ENCODE results near the gene TTC23. TPM values are rescaled to one million over a fixed set of nuclear protein-coding genes. Genes with fewer than 3 reads are reported as not detected.

TTC23 gene
- total RNA-seq, 2 experiments from 2014 or later, result 0.19 to 0.81 TPM

- no peak for ATAC-seq (ENCODE audit: poor library complexity)
- Mint-ChIP-seq H3K27me3 (no peaks in the 10 kb centered on the region), H3K4me3 (no peak overlapping the region), H3K9me3 (no peaks in the 10 kb centered on the region), H3K4me1 (ENCODE audit: low read depth) (peaks cover 28% of the 10 kb centered on the region), H3K36me3 (ENCODE audit: low read depth) (no peaks in the 10 kb centered on the region), H3K27ac (no peak overlapping the region)
- Histone ChIP-seq H3K36me3 (ENCODE audit: insufficient read depth, low read length) (no peaks in the 10 kb centered on the region), H3K27me3 (ENCODE audit: control insufficient read depth in 1 of 2, insufficient read depth in 2 of 2, low read length in 2 of 2) (no peaks in the 10 kb centered on the region), H3K27ac (ENCODE audit: low read depth in 1 of 2, low read length in 2 of 2) (no peak overlapping the region), H3K4me1 (ENCODE audit: insufficient read depth, low read length) (no peaks in the 10 kb centered on the region), H3K4me3 (ENCODE audit: low read length) (no peak overlapping the region), H3K9me3 (ENCODE audit: control insufficient read depth in 1 of 2, insufficient read depth in 1 of 2, low read length in 2 of 2) (no peaks in the 10 kb centered on the region)
- no peak for DNase-seq
- ChIA-PET CTCF (interaction anchor here (1.1 to 1.9 kb wide), 2 partner anchors 9 to 422 kb away, joined by 3 to 6 read pairs; no protein-coding TSS in a partner anchor), POLR2A (interaction anchor here (1.0 kb wide), 1 partner anchor 422 kb away, joined by 4 read pairs; no protein-coding TSS in a partner anchor)
- no peak for TF ChIP-seq CTCF (IDR thresholded peaks at IDR 0.05)
- intact Hi-C loops (cut with DNase I, micrococcal nuclease), result no loop called here
These were observed 32.7 kb upstream of the TTC23 start for GRCh38 chr15:99282121-99282520.

- H3K27ac ChIP-seq (ENCODE audit: low read depth in 1 of 2, low read length in 2 of 2), result no peak overlapping the region
- no peaks in the 10 kb centered on the region for H3K9me3 ChIP-seq (ENCODE audit: control insufficient read depth in 1 of 2, insufficient read depth in 1 of 2, low read length in 2 of 2)
- H3K36me3 ChIP-seq (ENCODE audit: insufficient read depth, low read length), result no peaks in the 10 kb centered on the region
- no peaks in the 10 kb centered on the region for H3K27me3 ChIP-seq (ENCODE audit: control insufficient read depth in 1 of 2, insufficient read depth in 2 of 2, low read length in 2 of 2)
- intact Hi-C loops (cut with DNase I, micrococcal nuclease), result loop anchor here in 1 of 2 experiments (10.0 kb wide), 1 partner anchor 65 kb away; no protein-coding TSS in a partner anchor
- Mint-ChIP-seq H3K36me3 (ENCODE audit: low read depth) (no peaks in the 10 kb centered on the region), H3K27me3 (no peaks in the 10 kb centered on the region), H3K4me1 (ENCODE audit: low read depth) (peaks cover 32% of the 10 kb centered on the region), H3K27ac (no peak overlapping the region), H3K4me3 (no peak overlapping the region), H3K9me3 (no peaks in the 10 kb centered on the region)
- ATAC-seq (ENCODE audit: poor library complexity) (no peak), DNase-seq (no peak)
- ChIA-PET POLR2A (interaction anchor here (0.9 kb wide), 2 partner anchors 30 to 453 kb away, joined by 3 read pairs; partner anchors contain the start of gene LYSMD4), CTCF (no interaction called here)
- TF ChIP-seq CTCF (IDR thresholded peaks at IDR 0.05), result no peak
- H3K4me3 ChIP-seq (ENCODE audit: low read length), result no peak overlapping the region
- no peaks in the 10 kb centered on the region for H3K4me1 ChIP-seq (ENCODE audit: insufficient read depth, low read length)
These were observed 30.4 kb upstream of the TTC23 start for GRCh38 chr15:99279827-99280226.

- TF ChIP-seq CTCF (IDR thresholded peaks at IDR 0.05), result no peak
- intact Hi-C loops (cut with DNase I, micrococcal nuclease), result loop anchor here in 1 of 2 experiments (10.0 kb wide), 1 partner anchor 66 kb away; no protein-coding TSS in a partner anchor
- Histone ChIP-seq H3K36me3 (ENCODE audit: insufficient read depth, low read length) (no peaks in the 10 kb centered on the region), H3K4me1 (ENCODE audit: insufficient read depth, low read length) (no peaks in the 10 kb centered on the region), H3K9me3 (ENCODE audit: control insufficient read depth in 1 of 2, insufficient read depth in 1 of 2, low read length in 2 of 2) (no peaks in the 10 kb centered on the region), H3K27ac (ENCODE audit: low read depth in 1 of 2, low read length in 2 of 2) (no peak overlapping the region), H3K4me3 (ENCODE audit: low read length) (no peak overlapping the region), H3K27me3 (ENCODE audit: control insufficient read depth in 1 of 2, insufficient read depth in 2 of 2, low read length in 2 of 2) (no peaks in the 10 kb centered on the region)
- Mint-ChIP-seq H3K27me3 (no peaks in the 10 kb centered on the region), H3K4me3 (no peak overlapping the region), H3K9me3 (no peaks in the 10 kb centered on the region), H3K27ac (no peak overlapping the region), H3K4me1 (ENCODE audit: low read depth) (peaks cover 32% of the 10 kb centered on the region), H3K36me3 (ENCODE audit: low read depth) (no peaks in the 10 kb centered on the region)
- POLR2A ChIA-PET, result interaction anchor here (0.9 kb wide), 2 partner anchors 29 to 454 kb away, joined by 3 read pairs; partner anchors contain the start of gene LYSMD4
- ATAC-seq (ENCODE audit: poor library complexity), result no peak
- CTCF ChIA-PET, result no interaction called here
- DNase-seq, result no peak
These were observed 29.9 kb upstream of the TTC23 start for GRCh38 chr15:99279290-99279689.
